BLaER1 treated with 17β-estradiol and CSF1 and Interleukin-3, amounts not matched to agents 10 nM and 100 nM (cell line): ENCODE data around the gene ELOVL5.

Source experiments
- H3K27ac ChIP-seq, 11 experiments: shearing (Covaris generic); formaldehyde crosslinking; 2 replicates each; pipeline ENCODE4 v1.8.1; 2022
- H3K27me3 ChIP-seq, 11 experiments: shearing (Covaris generic); formaldehyde crosslinking; 2 replicates each; pipeline ENCODE4 v1.8.1; 2022
- H3K36me3 ChIP-seq, 11 experiments: shearing (Covaris generic); formaldehyde crosslinking; 2 replicates each; pipeline ENCODE4 v1.8.1; 2022
- H3K4me1 ChIP-seq, 10 experiments: shearing (Covaris generic); formaldehyde crosslinking; 2 replicates each; pipeline ENCODE4 v1.8.1; 2022
- H3K4me2 ChIP-seq, 11 experiments: shearing (Covaris generic); formaldehyde crosslinking; 2 replicates each; pipeline ENCODE4 v1.8.1; 2022
- H3K4me3 ChIP-seq, 10 experiments: shearing (Covaris generic); formaldehyde crosslinking; 2 replicates each; pipeline ENCODE4 v1.8.1; 2022
- H3K9ac ChIP-seq, 11 experiments: shearing (Covaris generic); formaldehyde crosslinking; 2 replicates each; pipeline ENCODE4 v1.8.1; 2022
- H3K9me3 ChIP-seq, 11 experiments: shearing (Covaris generic); formaldehyde crosslinking; replicated peaks in 1 of 11; 2 replicates each; pipeline ENCODE4 v1.8.1; 2022
- H4K20me1 ChIP-seq, 11 experiments: shearing (Covaris generic); formaldehyde crosslinking; 2 replicates each; pipeline ENCODE4 v1.8.1; 2022
- Cebpa-rat ChIP-seq, 11 experiments: shearing (Covaris generic); IDR thresholded peaks; 2 replicates each; pipeline ENCODE4 v1.8.1; 2022

Gene ELOVL5

DNA sequence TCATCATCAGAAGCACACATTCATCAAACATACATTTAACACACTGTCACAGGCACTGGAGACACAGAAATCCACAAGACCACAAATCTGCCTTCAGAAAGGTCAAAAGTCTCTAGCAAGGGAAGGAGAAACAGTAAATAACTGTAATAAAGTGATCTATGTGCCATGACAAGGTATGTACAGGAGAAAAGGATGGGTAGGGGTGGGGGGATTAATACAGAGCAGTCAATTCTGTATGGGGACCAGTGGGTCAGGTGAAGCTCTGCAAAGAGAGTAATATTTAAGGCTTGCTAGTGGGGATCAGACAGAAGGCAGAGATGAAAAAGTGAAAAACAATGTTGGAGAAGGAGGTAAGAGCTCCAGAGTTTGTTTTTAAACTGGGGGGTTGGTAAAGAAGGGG is 32.6 kb downstream of the ELOVL5 start:
- H4K20me1 ChIP-seq, result peaks cover 3 to 99% (median 61%) of the 10 kb centered on the region in 11 experiments; a peak in 20 of 22 replicates
- H3K36me3 ChIP-seq, result peaks cover 0 to 27% (median 10%) of the 10 kb centered on the region in 11 experiments; a peak in 12 of 22 replicates
- H3K4me1 ChIP-seq, result peaks cover 10 to 72% (median 37%) of the 10 kb centered on the region in 10 experiments
- H3K9me3 ChIP-seq, result peaks cover 0 to 10% (median 0%) of the 10 kb centered on the region in 11 experiments; a peak in 3 of 22 replicates
- no peaks in the 10 kb centered on the region for H3K27me3 ChIP-seq
- H3K9ac ChIP-seq, result no peak overlapping the region
- peak overlapping the region in 5 of 11 experiments; percentile 6 to 19 (median 16); a peak in 5 of 22 replicates for H3K4me2 ChIP-seq
- H3K27ac ChIP-seq, result no peak overlapping the region
- TF ChIP-seq Cebpa-rat (IDR thresholded peaks at IDR 0.05), result no peak
- no peak overlapping the region for H3K4me3 ChIP-seq

DNA sequence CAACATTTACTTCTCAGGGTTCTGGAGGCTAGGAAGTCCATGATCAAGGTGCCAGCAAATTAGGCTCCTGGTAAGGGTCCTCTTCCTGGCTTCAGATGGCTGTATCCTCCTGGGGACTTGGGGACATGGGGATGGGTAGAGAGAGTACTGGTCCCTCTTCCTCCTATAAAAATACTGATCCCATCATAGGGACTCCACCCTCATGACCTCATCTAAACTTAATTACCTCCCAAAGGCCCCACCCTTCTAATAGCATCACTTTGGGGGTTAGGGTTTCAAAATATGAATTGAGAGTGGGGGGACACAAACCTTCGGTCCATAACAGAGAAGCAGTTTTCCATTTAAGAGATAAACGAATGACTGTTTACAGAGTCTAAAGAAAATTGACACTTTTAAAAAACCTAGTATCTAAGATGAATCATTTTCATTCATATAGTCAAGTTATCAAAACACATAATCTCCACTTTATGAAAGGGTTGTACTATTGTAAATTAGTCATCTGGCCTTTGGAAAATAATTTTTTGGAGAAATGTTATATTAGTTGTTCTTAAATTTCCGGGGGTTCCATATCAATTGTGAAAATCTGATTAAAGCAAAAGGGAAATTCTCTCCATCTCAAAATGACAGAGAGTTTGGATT is 33.5 kb downstream of the ELOVL5 start:
- Histone ChIP-seq H3K27ac (no peak overlapping the region), H3K9me3 (0 out of 22 replicates have a peak, but pooled peaks cover 0 to 4% (median 0%) of the 10 kb centered on the region in 11 experiments), H3K27me3 (no peaks in the 10 kb centered on the region), H4K20me1 (peaks cover 8 to 100% (median 69%) of the 10 kb centered on the region in 11 experiments; a peak in 20 of 22 replicates), H3K4me3 (no peak overlapping the region), H3K4me2 (peak overlapping the region in 2 of 11 experiments; percentile 6 to 16; a peak in 3 of 22 replicates), H3K4me1 (peaks cover 19 to 72% (median 47%) of the 10 kb centered on the region in 10 experiments), H3K9ac (no peak overlapping the region), H3K36me3 (peaks cover 0 to 20% (median 7%) of the 10 kb centered on the region in 11 experiments; a peak in 8 of 22 replicates)
- TF ChIP-seq Cebpa-rat (IDR thresholded peaks at IDR 0.05), result no peak

DNA sequence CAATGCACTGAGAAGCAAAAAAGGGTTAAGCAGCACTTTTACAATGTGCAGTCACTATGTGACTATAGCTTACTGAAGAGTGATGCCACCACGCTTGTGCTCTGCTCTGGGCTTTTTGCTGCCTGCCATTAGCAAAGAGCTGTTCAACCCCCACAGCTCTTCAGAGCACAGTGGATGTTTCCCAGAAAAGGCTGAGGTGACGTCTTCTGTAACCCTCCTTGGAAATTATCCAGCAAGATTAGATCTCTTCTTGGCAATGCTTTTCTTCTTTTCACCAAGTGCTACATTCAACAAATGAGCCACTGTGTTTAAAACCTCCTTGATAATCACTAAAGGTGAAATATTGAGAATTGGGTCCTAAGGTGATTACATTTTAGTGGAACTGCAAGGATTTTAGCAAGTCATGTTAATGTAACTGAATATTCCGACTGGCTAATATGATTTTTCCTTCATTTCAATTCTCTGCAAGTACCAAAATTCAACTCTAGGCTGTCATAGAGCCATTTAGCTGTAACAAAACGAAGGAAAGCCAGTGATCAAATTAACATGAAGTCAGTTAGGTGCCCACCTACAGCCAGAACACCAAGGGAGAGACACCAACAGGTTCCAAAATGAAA is 34.9 kb downstream of the ELOVL5 start:
- no peak overlapping the region for H3K27ac ChIP-seq
- H3K4me2 ChIP-seq, result peak overlapping the region in 5 of 11 experiments; percentile 3 to 90 (median 6); a peak in 3 of 22 replicates
- H3K9ac ChIP-seq, result no peak overlapping the region
- peaks cover 32 to 79% (median 60%) of the 10 kb centered on the region in 10 experiments for H3K4me1 ChIP-seq
- peaks cover 0 to 20% (median 4%) of the 10 kb centered on the region in 11 experiments; a peak in 7 of 22 replicates for H3K36me3 ChIP-seq
- H3K4me3 ChIP-seq, result no peak overlapping the region
- H3K27me3 ChIP-seq, result no peaks in the 10 kb centered on the region
- H3K9me3 ChIP-seq, result no peaks in the 10 kb centered on the region
- no peak for TF ChIP-seq Cebpa-rat (IDR thresholded peaks at IDR 0.05)
- H4K20me1 ChIP-seq, result peaks cover 16 to 100% (median 79%) of the 10 kb centered on the region in 11 experiments; a peak in 20 of 22 replicates

DNA sequence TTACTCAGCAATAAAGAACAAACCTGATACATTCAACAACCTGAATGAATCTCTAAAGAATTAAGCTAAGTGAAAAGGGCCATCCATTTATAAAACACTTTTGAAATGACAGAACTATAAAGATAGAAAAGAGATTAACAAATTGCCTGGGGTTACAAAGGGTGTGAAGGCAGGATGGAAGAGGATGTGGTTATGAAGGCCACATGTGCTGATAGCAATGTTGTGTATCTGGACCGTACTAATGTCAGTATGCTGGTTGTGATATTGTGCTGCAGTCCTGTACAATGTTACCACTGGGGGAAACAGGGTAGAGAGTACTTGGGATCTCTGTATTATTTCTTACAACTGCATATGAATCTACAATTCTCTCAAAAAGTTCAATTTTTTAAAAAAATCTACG is 36.4 kb downstream of the ELOVL5 start:
- no peak overlapping the region; a peak in 1 of 22 replicates for H3K9ac ChIP-seq
- H3K9me3 ChIP-seq, result peaks cover 0 to 12% (median 5%) of the 10 kb centered on the region in 11 experiments; a peak in 12 of 22 replicates
- no peaks in the 10 kb centered on the region for H3K27me3 ChIP-seq
- no peak overlapping the region for H3K4me3 ChIP-seq
- H3K36me3 ChIP-seq, result peaks cover 0 to 21% (median 3%) of the 10 kb centered on the region in 11 experiments; a peak in 7 of 22 replicates
- no peak overlapping the region; a peak in 1 of 22 replicates for H3K27ac ChIP-seq
- H3K4me2 ChIP-seq, result peak overlapping the region; percentile 3 to 90 (median 29); a peak in 16 of 22 replicates
- H4K20me1 ChIP-seq, result peaks cover 16 to 98% (median 72%) of the 10 kb centered on the region in 11 experiments; a peak in 20 of 22 replicates
- TF ChIP-seq Cebpa-rat (IDR thresholded peaks at IDR 0.05), result no peak
- peaks cover 33 to 90% (median 62%) of the 10 kb centered on the region in 10 experiments for H3K4me1 ChIP-seq

DNA sequence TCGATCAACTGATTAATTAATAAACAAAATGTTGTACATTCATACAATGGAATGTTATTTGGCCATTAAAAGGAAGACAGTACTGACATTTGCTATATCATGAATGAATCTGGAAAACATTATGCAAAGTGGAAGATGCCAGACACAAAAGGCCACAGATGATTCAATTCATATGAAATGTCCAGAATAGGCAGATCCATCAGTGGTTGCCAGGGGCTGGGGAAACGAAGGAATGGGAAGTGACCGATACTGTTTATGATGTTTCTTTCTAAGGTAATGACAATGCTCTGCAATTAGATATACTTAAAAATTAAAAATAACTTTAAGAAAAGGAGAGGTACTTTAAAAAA is 37.2 kb downstream of the ELOVL5 start:
- H3K9me3 ChIP-seq, result peaks cover 0 to 20% (median 13%) of the 10 kb centered on the region in 11 experiments; a peak in 18 of 22 replicates
- no peak overlapping the region for H3K27ac ChIP-seq
- H3K4me1 ChIP-seq, result peaks cover 33 to 94% (median 64%) of the 10 kb centered on the region in 10 experiments
- no peaks in the 10 kb centered on the region for H3K27me3 ChIP-seq
- no peak overlapping the region for H3K9ac ChIP-seq
- no peak overlapping the region for H3K4me3 ChIP-seq
- H3K36me3 ChIP-seq, result peaks cover 0 to 29% (median 8%) of the 10 kb centered on the region in 11 experiments; a peak in 10 of 22 replicates
- no peak for TF ChIP-seq Cebpa-rat (IDR thresholded peaks at IDR 0.05)
- peaks cover 16 to 98% (median 67%) of the 10 kb centered on the region in 11 experiments; a peak in 20 of 22 replicates for H4K20me1 ChIP-seq
- peak overlapping the region in 10 of 11 experiments; percentile 48 to 90 (median 78); a peak in 14 of 22 replicates for H3K4me2 ChIP-seq

DNA sequence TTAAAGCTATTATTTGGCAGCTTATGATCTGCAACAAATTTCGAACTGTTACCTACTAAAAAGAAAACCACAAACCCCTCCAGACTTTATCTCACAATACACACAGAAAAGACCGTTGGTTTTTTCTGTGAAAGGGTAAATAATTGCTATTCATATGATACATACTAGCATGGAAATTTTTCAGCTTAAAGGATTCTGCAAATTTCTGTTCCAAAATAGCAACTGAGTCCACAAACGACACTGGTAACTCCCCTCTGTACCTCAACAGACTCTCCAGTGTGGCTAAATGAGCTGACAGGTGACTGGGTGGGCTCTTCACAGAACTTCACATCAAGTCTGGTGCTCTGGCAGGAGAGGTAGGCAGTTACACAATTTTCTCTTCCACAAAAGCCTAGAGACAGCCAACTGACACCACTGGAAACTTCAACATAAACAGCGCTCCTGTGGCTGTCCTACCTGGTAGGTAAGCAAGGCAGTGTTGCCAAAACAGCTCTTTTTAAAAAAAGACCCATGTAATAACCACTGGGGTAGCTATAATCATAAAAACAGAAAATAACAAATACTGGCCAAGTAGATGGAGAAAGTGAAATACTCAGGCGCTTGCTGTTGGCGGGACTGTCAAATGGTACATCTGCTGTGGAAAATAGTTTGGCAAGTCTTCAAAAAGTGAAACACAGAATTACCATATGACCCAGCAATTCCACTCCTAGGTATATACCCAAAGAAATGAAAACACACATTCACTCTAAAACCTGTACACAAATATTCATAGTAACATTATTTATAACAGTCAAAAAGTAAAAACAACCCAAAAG is 37.8 kb downstream of the ELOVL5 start:
- H3K4me3 ChIP-seq, result peak overlapping the region in 1 of 10 experiments; percentile 18; a peak in 1 of 20 replicates
- peak overlapping the region; percentile 48 to 90 (median 78) for H3K4me2 ChIP-seq
- H4K20me1 ChIP-seq, result peaks cover 16 to 94% (median 61%) of the 10 kb centered on the region in 11 experiments; a peak in 19 of 22 replicates
- peaks cover 0 to 24% (median 17%) of the 10 kb centered on the region in 11 experiments; a peak in 18 of 22 replicates for H3K9me3 ChIP-seq
- peaks cover 0 to 31% (median 9%) of the 10 kb centered on the region in 11 experiments; a peak in 10 of 22 replicates for H3K36me3 ChIP-seq
- H3K9ac ChIP-seq, result peak overlapping the region in 6 of 11 experiments; percentile 14 to 61 (median 21); a peak in 7 of 22 replicates
- H3K4me1 ChIP-seq, result peaks cover 33 to 90% (median 60%) of the 10 kb centered on the region in 10 experiments
- TF ChIP-seq Cebpa-rat (IDR thresholded peaks at IDR 0.05), result no peak
- peak overlapping the region; percentile 0 to 62 (median 44); a peak in 18 of 22 replicates for H3K27ac ChIP-seq
- no peaks in the 10 kb centered on the region for H3K27me3 ChIP-seq

DNA sequence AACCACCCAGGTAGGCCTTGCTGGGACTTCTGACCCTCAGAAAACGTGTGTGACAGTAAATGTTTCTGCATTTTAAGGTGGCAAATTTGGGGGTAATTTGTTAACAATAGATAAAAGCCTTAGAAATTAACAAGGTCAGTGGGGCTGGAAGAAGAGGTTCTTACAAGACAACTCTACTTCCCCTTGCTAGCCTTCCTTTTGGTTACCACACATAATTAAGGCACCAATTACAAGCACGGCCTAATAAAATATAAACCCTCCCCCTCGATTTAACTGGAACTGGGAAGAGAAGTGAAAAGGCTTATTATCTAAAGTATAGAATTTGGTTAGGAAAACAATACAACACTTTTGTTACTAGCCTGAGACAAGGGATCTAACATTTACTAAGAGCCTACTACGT is 38.8 kb downstream of the ELOVL5 start:
- Histone ChIP-seq H3K36me3 (peaks cover 0 to 31% (median 9%) of the 10 kb centered on the region in 11 experiments; a peak in 11 of 22 replicates), H3K9me3 (peaks cover 0 to 30% (median 22%) of the 10 kb centered on the region in 11 experiments; a peak in 20 of 22 replicates), H3K9ac (peak overlapping the region in 6 of 11 experiments; percentile 20 to 61 (median 36); a peak in 7 of 22 replicates), H3K4me3 (peak overlapping the region in 1 of 10 experiments; percentile 4; a peak in 2 of 20 replicates), H3K27me3 (no peaks in the 10 kb centered on the region), H3K27ac (peak overlapping the region; percentile 0 to 62 (median 44); a peak in 18 of 22 replicates), H4K20me1 (peaks cover 16 to 83% (median 50%) of the 10 kb centered on the region in 11 experiments; a peak in 19 of 22 replicates), H3K4me2 (peak overlapping the region; percentile 48 to 90 (median 78)), H3K4me1 (peaks cover 33 to 79% (median 56%) of the 10 kb centered on the region in 10 experiments)
- no peak for TF ChIP-seq Cebpa-rat (IDR thresholded peaks at IDR 0.05)
